SKM-1 (cell line): Measurements from ENCODE around the gene NPL.

ENCODE experiments used
- DNase-seq: peaks from one replicate; lab custom pipeline; 2025; ENCODE audit not compliant: unreplicated experiment; lab: John Stamatoyannopoulos, UW

NPL gene

GRCh38 chr1:182789138-182790076 is at the start of gene NPL:
NPL (plus strand) TSS chr1:182789773; CDS start chr1:182794372, 4,599 bp downstream.
- DNase-seq: peak; percentile 88

- DNase-seq: no peak
These were observed 49.5 kb upstream of the NPL start for GRCh38 chr1:182740120-182740519.

- no peak for DNase-seq
These were observed 46.8 kb upstream of the NPL start for GRCh38 chr1:182742780-182743179.

GRCh38 chr1:182752077-182752988 is 37.2 kb upstream of the NPL start:
- no peak for DNase-seq

GRCh38 chr1:182754087-182754486 is 35.5 kb upstream of the NPL start:
- no peak for DNase-seq

- no peak for DNase-seq
These were observed 34.8 kb upstream of the NPL start for GRCh38 chr1:182754543-182755314.

- DNase-seq: no peak
These were observed 33.9 kb upstream of the NPL start for GRCh38 chr1:182755632-182756031.

- DNase-seq: no peak
These were observed 33.1 kb upstream of the NPL start for GRCh38 chr1:182756423-182756822.

- DNase-seq: no peak
These were observed 27.9 kb upstream of the NPL start for GRCh38 chr1:182761396-182762395.

- no peak for DNase-seq
These were observed 27.0 kb upstream of the NPL start for GRCh38 chr1:182762536-182762935.

GRCh38 chr1:182764029-182764727 is 25.4 kb upstream of the NPL start:
- no peak for DNase-seq

- DNase-seq: no peak
These were observed 24.2 kb upstream of the NPL start for GRCh38 chr1:182765391-182765790.

- DNase-seq: no peak
These were observed 23.5 kb upstream of the NPL start for GRCh38 chr1:182766050-182766449.

GRCh38 chr1:182766881-182767645 is 22.5 kb upstream of the NPL start:
- DNase-seq: no peak

- DNase-seq: no peak
These were observed 20.6 kb upstream of the NPL start for GRCh38 chr1:182768963-182769362.

- DNase-seq: no peak
These were observed 19.3 kb upstream of the NPL start for GRCh38 chr1:182770232-182770631.

- no peak for DNase-seq
These were observed 18.2 kb upstream of the NPL start for GRCh38 chr1:182771187-182771984.

- no peak for DNase-seq
These were observed 12.2 kb upstream of the NPL start for GRCh38 chr1:182777386-182777785.
